HFF-Myc (cell line): Measurements from ENCODE around the gene PITPNM1.
"Not testable (repeated sequence)": the region's sequence is repeated elsewhere in the genome, so short reads cannot be mapped to it uniquely, and the experiment has no call there.

ENCODE experiments used
- DNase-seq: peaks from one replicate; pipeline ENCODE4 v3.0.0-alpha.2; 2011; ENCODE audit warnings: low read depth; ENCODE audit errors: extremely low read depth
- H3K4me3 ChIP-seq: replicated peaks from 2 replicates; pipeline ENCODE4 v1.5.1; 2011; ENCODE audit warnings: low read depth, mild to moderate bottlenecking, control low read depth, low read length
- TF ChIP-seq, protein P1 (sequence below): IDR thresholded peaks from 2 replicates; pipeline ENCODE4 v1.5.1; 2012; ENCODE audit warnings: mild to moderate bottlenecking, low read depth, low read length, control low read depth; ENCODE audit errors: missing control alignments

PITPNM1 gene

DNA sequence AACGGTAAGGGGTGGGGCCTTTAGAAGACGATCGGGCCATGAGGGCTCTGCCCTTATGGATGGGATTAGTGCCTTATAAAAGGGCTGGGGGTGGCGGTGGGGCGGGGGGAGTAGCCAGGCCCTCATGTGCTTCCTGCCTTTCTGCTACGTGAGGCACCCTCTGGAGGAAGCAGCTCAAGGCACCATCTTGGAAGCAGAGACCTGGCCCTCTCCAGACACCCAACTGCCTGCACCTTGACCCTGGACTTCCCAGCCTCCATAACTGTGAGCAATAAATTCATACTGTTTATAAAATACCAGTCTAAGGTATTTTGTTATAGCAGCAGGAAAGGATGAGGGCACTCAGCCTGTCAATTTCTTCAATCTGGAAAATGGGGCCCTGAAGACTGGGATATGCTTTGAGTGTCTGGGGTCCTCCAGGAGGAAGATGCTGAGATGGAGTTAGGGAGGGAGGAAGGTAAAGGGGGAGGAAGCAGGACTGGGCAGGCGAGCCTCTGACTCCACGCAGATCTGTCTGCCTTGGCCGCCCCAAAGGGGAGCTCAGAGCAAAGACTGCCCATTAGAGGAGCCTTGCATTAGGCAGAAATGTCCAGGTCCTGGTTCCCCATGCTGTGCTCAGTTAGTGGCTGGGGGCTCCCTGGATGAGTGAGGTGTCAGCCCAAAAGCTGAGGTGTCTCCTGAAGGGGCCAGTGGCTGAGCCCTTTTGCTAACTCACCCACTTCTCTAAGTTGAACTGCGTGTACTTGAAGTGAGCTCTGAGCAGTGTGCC lies 12.8 kb upstream of the PITPNM1 start:
- H3K4me3 ChIP-seq: no peak overlapping the region
- TF ChIP-seq, protein P1, sequence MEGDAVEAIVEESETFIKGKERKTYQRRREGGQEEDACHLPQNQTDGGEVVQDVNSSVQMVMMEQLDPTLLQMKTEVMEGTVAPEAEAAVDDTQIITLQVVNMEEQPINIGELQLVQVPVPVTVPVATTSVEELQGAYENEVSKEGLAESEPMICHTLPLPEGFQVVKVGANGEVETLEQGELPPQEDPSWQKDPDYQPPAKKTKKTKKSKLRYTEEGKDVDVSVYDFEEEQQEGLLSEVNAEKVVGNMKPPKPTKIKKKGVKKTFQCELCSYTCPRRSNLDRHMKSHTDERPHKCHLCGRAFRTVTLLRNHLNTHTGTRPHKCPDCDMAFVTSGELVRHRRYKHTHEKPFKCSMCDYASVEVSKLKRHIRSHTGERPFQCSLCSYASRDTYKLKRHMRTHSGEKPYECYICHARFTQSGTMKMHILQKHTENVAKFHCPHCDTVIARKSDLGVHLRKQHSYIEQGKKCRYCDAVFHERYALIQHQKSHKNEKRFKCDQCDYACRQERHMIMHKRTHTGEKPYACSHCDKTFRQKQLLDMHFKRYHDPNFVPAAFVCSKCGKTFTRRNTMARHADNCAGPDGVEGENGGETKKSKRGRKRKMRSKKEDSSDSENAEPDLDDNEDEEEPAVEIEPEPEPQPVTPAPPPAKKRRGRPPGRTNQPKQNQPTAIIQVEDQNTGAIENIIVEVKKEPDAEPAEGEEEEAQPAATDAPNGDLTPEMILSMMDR: no peak
- no peak for DNase-seq

DNA sequence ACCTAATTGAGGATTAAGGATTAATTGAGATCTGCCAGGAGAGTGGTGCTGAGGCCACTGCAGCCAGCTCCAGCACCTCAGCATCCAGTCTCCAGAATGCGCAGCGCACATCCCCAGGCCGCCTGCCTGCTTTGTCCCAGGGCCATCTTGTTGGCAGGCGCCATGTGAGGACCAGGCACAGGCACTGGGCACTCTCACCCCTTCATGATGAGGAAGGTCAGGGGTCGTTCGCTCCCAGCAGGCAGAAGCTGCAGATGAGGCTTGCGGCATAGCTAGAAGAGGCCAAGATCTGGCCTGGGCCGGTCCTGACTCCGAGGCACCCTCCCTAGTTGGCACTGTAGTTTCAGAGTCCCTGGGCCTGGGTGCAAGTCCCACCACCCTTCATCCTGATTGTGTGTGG lies 11.6 kb upstream of the PITPNM1 start:
- no peak overlapping the region for H3K4me3 ChIP-seq
- TF ChIP-seq, protein P1: no peak
- DNase-seq: no peak

DNA sequence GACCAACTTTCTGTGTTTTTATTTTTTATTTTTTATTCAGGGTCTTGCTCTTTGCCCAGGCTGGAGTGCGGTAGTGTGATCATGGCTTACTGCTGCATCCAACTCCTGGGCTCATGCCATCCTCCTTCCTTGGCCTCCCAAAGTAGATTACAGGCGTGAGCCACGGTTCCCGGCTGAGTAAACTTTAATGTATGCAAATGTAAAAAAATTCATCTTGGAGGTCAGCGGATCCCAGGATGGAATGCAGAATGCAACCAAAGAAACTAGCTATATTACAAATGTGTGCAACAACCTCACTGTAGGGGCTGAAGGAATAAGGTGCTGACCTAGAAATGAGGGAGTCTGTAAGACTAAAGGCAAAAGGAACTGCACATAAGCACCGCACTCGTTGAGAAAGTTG lies 9.0 kb upstream of the PITPNM1 start:
- no peak overlapping the region for H3K4me3 ChIP-seq
- no peak for DNase-seq
- TF ChIP-seq, protein P1: no peak

DNA sequence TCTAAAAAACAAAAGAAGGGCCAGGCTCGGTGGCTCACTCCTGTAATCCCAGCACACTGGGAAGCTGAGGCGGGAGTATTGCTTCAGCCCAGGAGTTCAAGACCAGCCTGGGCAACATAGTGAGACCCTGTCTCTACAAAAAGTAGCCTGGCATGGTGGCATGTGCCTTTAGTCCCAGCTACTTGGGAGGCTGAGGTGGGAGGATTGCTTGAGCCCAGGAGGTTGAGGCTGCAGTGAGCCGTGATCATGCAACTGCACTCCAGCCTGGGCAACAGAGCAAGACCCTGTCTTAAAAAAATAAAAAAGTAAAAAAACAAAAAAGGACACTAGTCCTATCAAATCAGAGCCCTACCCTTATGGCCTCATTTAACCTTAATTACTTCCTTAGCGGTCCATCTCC lies 6.4 kb upstream of the PITPNM1 start:
- DNase-seq, H3K4me3 ChIP-seq: not testable (repeated sequence)

DNA sequence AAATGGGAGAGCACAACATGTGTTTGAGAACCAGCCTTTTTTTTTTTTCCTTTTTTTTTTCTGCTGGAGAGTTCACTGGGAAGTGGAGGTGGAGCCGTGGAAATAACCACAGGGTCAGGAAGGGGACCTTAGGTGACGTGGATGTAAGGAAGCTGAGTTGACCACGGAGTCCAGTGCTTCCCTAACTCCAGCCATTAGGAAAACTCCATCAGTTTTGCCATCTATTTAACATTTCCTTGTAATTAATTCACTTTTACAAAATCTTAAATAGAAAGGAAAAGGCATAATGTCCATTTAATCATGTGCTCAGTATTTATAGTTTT lies 4.8 kb upstream of the PITPNM1 start:
- no peak for DNase-seq
- no peak overlapping the region for H3K4me3 ChIP-seq
- TF ChIP-seq, protein P1: no peak

DNA sequence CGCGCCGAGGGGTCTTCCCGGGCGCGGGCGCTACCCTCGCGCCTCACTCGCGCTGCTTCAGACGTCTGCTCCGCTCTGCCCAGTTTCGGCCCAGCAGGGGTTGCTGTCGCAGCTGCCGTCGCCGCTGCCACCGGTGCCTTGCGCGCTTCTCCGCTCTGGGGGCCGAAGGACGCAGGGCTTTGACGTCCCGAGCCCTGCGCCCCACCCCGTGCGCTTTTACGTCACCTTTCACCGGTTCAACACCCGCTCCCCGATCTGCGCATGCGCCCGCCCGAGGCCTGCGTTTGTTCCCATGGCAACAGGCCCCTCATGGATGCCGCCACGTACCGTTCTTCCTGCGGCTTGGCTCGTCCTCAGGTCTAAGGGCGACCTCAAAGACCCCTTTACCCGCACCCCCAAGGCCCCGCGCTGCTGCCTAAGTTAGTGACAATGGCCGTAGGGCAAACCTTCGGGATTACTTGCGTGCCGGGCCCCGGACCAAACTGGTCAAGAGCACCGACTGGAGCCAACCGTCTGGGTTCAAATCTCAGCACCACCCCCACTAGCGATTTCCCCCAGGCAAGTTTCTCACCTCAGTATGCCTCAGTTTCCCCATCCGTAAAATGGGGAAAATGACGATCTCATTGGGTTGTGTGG lies 3.4 kb upstream of the PITPNM1 start:
- H3K4me3 ChIP-seq: peak overlapping the region; percentile 65
- TF ChIP-seq, protein P1: no peak
- peak; percentile 77 for DNase-seq

DNA sequence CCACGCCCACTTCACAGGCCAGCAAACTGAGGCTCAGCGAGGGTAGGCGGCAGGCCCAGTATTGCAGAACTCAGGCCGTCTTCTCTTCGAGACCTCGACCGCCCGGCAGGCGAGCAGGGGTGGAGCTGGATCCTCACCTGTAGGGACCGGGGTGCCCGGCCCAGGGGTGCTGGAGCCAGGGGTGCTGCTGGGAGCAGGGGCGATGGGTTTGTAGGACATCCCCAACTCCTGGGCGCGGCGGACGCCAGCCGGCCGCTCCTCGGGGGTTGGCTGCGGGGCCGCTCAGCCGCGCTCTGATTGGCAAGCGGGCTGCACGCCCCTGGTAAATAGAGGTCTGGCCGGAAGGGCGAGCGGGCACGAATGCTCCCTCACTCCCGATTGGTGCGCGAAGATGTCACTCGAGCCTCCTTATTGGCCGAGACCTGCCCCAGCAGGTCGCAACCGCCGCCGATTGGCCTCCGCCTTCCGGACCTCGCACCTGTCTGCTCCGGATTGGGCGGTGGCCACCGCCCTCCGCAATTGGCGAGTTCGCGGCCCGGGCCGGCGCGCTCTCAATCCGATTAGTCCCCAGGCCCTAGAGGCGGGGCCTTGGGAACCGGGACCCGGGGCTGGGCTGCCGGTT lies 2.8 kb upstream of the PITPNM1 start, which contains the start of gene CDK2AP2:
TSS of gene CDK2AP2 (minus strand) at position 299 of the 622 bp plus-strand sequence. CDS start at position 219, 80 bp downstream.
- H3K4me3 ChIP-seq: peak within 1 kb of the TSS; percentile 65
- TF ChIP-seq, protein P1: no peak
- peak; percentile 97 for DNase-seq
